Osteoblast (primary cell): Measurements from ENCODE around the gene PCDH15. TPM values are rescaled to one million over a fixed set of nuclear protein-coding genes. Genes with fewer than 3 reads are reported as not detected.

Source experiments
- DNase-seq: peaks from one replicate; pipeline ENCODE4 v3.0.0; 2011; ENCODE audit warnings: low spot score, mixed read lengths; ENCODE audit not compliant: insufficient read length; ENCODE audit errors: missing footprints
- H2AFZ ChIP-seq: 2 replicates; pipeline ENCODE4 v1.6.0; 2011; ENCODE audit warnings: mild to moderate bottlenecking, low read length
- H3K27ac ChIP-seq: 2 replicates; pipeline ENCODE4 v1.5.1; 2011; ENCODE audit warnings: mild to moderate bottlenecking, low read depth, low read length, moderate library complexity
- H3K27me3 ChIP-seq: 2 replicates; pipeline ENCODE4 v1.6.0; 2012; ENCODE audit warnings: mild to moderate bottlenecking, control low read depth, inconsistent platforms, low read length, moderate library complexity; ENCODE audit not compliant: insufficient read depth
- H3K36me3 ChIP-seq: 2 replicates; pipeline ENCODE4 v1.5.1; 2011; ENCODE audit warnings: mild to moderate bottlenecking, low read length, control low read depth, moderate library complexity; ENCODE audit not compliant: insufficient read depth
- H3K4me1 ChIP-seq: 2 replicates; pipeline ENCODE4 v1.5.1; 2011; ENCODE audit warnings: mild to moderate bottlenecking, low read length, control low read depth, moderate library complexity; ENCODE audit not compliant: insufficient read depth
- H3K4me2 ChIP-seq: 2 replicates; pipeline ENCODE4 v1.6.0; 2011; ENCODE audit warnings: mild to moderate bottlenecking, low read length; ENCODE audit not compliant: insufficient read depth
- H3K4me3 ChIP-seq: fragments of 200-600 bp; sonication (generic); 3 replicates; pipeline ENCODE4 v1.5.1; 2012; ENCODE audit warnings: mild to moderate bottlenecking, low read length, inconsistent platforms; ENCODE audit not compliant: insufficient read depth
- H3K79me2 ChIP-seq: 2 replicates; pipeline ENCODE4 v1.6.0; 2012; ENCODE audit warnings: mild to moderate bottlenecking, low read length, control low read depth, inconsistent platforms; ENCODE audit not compliant: insufficient read depth
- H3K9me3 ChIP-seq: 2 replicates; pipeline ENCODE4 v1.5.1; 2011; ENCODE audit warnings: low read depth, low read length, control low read depth
- H4K20me1 ChIP-seq: 2 replicates; pipeline ENCODE4 v1.6.0; 2012; ENCODE audit warnings: mild to moderate bottlenecking, low read length, control low read depth; ENCODE audit not compliant: insufficient read depth
- CTCF ChIP-seq: IDR thresholded peaks from 2 replicates; pipeline ENCODE4 v1.5.1; 2011; ENCODE audit warnings: mild to moderate bottlenecking, low read depth, low read length, moderate library complexity; ENCODE audit errors: extremely low read depth
- total RNA-seq: library from RNA; depleted of rRNA; stranded (reverse); fragments of >200 nt; gene quantifications from 2 replicates; pipeline ENCODE4 v1.2.3, GENCODE V29; 2012

PCDH15 gene
- total RNA-seq, 1 donor, result not detected

GRCh38 chr10:54060572-54060971, 740.5 kb downstream of the PCDH15 start:
- Histone ChIP-seq H3K36me3 (no peaks in the 10 kb centered on the region), H3K4me1 (no peaks in the 10 kb centered on the region), H3K9me3 (no peaks in the 10 kb centered on the region), H3K4me3 (no peak overlapping the region), H3K4me2 (no peak overlapping the region), H4K20me1 (no peaks in the 10 kb centered on the region), H2AFZ (no peak overlapping the region), H3K79me2 (no peaks in the 10 kb centered on the region), H3K27me3 (no peaks in the 10 kb centered on the region), H3K27ac (no peak overlapping the region)
- no peak for DNase-seq
- no peak for TF ChIP-seq CTCF

GRCh38 chr10:54057357-54057756, 743.7 kb downstream of the PCDH15 start:
- Histone ChIP-seq H4K20me1 (no peaks in the 10 kb centered on the region), H3K4me1 (no peaks in the 10 kb centered on the region), H2AFZ (no peak overlapping the region), H3K9me3 (no peaks in the 10 kb centered on the region), H3K4me2 (no peak overlapping the region), H3K27me3 (no peaks in the 10 kb centered on the region), H3K79me2 (no peaks in the 10 kb centered on the region), H3K36me3 (no peaks in the 10 kb centered on the region), H3K4me3 (no peak overlapping the region), H3K27ac (no peak overlapping the region)
- no peak for DNase-seq
- no peak for TF ChIP-seq CTCF

DNA sequence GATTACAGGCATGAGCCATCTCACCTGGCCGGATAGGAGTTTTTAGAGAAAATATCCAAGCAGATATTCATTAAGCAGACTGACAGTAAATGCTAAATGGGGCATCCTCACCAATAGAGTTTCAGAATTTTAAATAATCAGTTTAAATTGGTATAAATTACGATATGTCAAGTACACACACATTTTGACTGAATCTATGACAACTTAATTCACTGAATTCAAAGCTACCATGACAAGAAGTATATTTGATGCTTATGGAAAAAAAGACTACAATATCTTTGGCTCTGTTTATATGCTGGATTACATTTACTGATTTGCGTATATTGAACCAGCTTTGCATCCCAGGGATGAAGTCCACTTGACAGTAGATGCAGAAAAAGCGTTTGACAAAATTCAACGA, 774.7 kb downstream of the PCDH15 start:
- no peak for DNase-seq
- Histone ChIP-seq H3K27ac (no peak overlapping the region), H3K79me2 (no peaks in the 10 kb centered on the region), H3K27me3 (no peaks in the 10 kb centered on the region), H3K4me3 (no peak overlapping the region), H3K4me2 (no peak overlapping the region), H3K36me3 (no peaks in the 10 kb centered on the region), H2AFZ (no peak overlapping the region), H3K4me1 (no peaks in the 10 kb centered on the region), H4K20me1 (no peaks in the 10 kb centered on the region), H3K9me3 (no peaks in the 10 kb centered on the region)
- no peak for TF ChIP-seq CTCF

GRCh38 chr10:54011117-54011516, 789.9 kb downstream of the PCDH15 start:
- TF ChIP-seq CTCF, result no peak
- H3K27ac ChIP-seq, result no peak overlapping the region
- H2AFZ ChIP-seq, result no peak overlapping the region
- no peaks in the 10 kb centered on the region for H3K4me1 ChIP-seq
- no peaks in the 10 kb centered on the region for H3K79me2 ChIP-seq
- H3K27me3 ChIP-seq, result no peaks in the 10 kb centered on the region
- no peak overlapping the region for H3K4me3 ChIP-seq
- H4K20me1 ChIP-seq, result no peaks in the 10 kb centered on the region
- no peak for DNase-seq
- no peaks in the 10 kb centered on the region for H3K36me3 ChIP-seq
- H3K9me3 ChIP-seq, result peaks cover 2% of the 10 kb centered on the region
- no peak overlapping the region for H3K4me2 ChIP-seq
